Suppressor macrophage treated with lipopolysaccharide for 4 hours (primary cell): ENCODE data around the gene CGB7.

Experiments
- DNase-seq: peaks from one replicate; pipeline ENCODE4 v3.0.0-alpha.2; 2020

Gene CGB7

DNA sequence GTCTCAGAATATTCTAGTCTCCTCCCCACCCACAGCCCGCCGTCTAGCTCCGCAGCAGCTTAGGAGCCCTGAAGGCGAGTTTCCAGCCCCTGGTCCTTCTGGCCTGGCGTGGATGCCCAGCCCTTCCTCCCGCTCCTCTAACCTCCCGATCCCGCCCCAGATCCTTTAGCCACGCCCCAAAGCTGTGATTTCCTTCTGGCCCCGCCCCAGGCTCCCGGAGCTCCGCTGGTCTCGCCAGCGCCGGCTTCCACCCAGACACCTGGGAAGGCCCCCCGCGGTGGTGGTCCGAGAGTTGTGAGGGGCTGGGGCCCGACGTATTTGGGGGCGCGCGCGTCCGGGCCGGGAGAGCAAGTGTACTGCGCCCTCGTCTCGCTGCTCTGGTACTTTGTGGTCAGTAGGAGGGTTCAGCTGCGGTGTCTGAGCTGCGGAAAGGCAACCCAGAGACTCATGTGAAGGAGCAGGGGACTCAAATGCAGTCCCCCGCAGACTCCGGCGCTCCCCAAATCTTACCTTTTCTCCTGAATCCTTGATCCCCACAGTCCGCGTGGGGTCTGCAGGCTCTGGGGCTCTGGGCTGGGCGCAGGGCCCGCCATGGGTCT, at the start of gene CGB7:
Gene CGB7 (minus strand): TSS at position 114 of the 599 bp plus-strand sequence. CDS start 2,374 bp downstream, outside the sequence.
- peak; percentile 63 for DNase-seq

DNA sequence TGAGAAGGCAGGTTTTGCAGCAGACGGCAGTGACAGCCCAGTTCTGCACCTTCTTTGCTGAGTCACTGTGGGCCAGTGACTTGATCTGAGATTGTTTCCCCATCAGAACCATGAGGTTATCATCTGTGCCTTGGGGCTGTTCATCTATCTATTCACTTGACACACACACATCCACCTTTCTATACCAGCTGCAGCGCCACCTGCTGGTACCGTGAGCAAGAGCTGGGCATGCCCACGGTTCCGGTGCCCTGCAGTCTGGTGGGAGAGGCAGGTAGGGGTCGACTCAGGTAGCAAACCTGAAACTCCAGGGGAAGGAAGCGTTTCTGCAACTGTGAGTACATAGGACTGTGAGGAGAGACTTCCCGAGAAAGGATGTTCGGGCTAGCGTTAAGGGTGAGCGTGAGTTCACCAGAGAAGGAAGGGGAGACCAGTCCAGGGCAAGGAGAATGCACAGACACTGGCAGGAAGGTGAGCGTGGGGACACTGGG, 49.1 kb upstream of the CGB7 start:
- DNase-seq = peak; percentile 47

DNA sequence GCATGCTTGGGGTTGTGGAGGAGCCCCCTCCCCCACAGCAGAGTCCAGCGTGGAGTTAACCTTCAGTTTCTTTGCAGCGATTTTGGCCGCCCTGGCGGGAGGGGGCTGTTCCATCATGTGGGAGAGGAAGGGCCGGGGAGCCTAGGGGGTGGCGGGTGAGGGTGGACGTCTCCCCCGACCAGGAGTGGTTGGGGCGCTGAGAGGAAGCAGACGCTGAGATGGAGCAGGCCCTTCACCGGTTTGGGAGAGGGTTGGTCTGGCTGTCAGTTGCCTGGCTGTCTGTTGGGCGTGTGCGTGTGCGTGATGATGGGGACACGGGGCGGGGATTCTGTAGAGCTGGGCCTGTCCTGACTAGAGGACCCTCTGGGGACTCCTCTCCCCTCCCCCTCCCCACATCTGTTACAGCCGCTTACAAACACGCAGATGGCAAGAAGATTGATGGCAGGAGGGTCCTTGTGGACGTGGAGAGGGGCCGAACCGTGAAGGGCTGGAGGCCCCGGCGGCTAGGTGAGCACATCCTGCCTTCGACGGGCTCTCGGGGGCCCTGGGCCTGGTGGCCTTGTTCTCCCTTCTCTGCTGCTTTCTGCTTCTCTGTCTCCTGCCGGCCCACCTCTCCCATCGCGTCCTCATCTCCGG, 46.8 kb upstream of the CGB7 start:
- no peak for DNase-seq

DNA sequence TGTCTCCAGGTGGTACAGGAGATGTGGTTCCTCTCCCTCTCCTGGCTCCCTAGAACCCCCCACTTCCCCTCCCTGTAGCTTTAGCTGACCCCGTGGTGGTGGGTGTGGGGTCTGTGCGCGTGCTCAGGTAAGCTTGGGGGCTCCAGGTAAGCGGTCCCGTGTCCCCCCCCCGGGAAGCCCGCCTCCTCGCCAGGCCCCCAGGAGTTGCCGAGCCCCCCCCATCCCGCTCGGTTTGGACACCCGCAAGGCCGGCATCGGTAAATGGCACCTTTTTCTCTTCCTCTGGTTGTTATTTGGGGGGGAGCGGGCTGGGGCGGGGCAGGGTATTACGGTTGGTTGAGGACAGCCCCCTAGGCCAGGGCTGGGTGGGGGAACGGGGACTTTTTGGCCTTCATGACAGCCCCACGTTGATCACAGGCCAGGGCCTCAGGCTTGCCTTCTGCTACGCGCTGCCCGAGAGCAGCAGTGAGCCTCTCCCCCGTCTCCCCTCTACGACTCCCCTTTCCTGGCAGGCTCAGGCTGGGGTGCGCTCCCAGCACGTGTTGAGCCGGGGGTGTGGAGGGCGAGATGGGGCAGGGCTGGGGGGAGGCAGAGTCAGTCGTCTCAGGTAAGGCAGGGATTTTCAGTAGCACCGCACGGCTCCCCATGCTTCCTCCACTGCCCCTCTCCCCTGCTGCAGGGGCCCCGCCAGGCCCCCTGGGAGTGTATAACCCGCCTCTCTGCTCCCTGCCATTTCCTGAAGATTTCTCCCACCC, 46.0 kb upstream of the CGB7 start:
- DNase-seq = no peak

DNA sequence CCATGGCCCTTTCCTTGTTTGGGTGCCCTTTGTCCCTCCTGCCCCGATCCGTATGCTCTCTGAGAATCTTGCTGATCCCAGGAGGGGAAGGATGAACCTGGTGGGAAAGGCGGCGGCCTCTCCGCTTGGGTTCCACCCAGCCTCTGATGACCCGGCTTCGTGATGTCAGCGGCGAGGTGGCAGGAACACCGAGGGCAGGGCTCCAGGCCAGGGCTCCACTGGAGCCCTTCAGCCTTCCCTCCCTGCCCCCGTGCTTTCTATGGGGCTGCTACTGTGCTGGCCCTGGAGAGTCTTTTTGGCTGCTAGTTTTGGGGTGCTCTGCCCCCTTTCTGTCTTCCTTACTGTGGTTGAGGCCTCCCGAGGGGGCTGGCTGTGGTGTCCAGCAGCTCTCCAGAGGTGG, 44.8 kb upstream of the CGB7 start:
- DNase-seq = no peak

DNA sequence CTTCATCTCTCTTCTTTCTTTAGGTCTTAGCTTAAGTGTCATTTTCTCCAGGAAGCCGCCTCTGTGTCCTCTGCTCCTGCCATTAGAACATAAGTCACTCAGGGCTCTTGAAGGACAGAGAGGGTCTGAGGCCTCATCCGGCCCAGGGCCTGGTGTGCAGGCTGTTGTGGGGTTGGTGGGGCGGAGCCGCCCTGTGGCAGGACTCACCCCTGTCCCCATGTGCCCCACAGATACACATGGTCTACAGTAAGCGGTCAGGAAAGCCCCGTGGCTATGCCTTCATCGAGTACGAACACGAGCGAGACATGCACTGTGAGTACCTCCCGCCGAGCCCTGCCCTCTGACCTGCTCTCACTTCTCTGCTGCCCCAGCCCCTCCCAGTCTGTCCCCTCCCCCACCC, 43.6 kb upstream of the CGB7 start:
- no peak for DNase-seq

DNA sequence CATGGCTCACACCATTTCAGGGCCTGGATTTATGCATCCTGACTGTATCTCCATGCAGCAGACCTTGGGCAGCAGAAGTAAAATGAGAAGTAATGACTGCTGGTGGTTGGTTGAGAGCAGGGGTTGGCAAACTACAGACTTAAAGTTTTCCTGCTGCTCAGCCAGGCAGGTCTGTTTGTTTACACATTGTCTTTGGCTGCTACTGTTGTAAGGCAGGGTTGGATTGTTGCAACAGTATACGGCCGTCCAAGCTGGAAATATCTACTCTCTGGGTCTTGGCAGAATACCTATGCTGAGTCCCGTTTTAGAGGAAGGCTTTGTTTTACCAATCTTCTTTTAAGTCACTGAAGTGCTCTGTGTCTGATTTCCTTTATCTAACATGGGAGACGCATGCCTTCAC, 41.2 kb upstream of the CGB7 start:
- DNase-seq = no peak

DNA sequence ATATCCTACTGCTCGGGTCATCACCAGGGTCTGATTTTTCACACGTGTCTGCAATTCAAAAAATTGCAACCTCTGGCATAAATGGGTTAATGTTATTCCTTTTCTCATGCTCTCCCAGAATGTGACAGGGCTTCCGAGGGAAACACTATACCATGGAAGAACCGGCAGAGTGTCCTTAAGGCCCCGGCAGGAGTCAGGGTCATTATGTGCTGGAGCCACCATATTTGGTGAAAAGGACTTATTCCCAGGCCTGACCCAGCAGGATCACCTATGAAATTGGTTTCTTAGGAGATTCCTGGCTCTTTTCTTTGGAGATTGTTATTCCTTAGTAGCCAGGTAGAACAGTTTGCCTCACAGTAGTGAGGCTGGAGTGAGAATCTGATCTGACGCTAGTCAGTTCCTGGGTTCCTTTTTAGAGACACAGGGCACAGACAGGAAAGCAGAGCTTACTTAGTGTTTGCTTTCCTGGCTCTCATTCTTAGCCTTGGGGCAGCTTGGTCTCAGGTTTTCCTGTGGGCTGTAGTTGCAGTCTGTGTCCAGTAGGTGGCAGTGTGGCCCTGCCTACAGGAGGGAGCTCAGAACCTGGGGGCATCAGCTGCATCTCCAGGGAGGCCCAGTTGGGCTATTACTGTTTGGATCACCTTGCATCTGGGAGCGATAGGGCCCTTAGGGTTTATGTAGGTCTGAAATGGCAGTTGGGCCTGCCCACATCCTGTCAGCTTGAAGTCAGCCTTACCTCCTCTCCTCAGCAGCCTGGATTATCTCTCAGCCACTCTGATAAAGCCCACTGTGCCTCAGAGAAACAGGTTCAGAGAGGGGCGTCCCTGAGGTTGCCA, 40.1 kb upstream of the CGB7 start:
- DNase-seq = peak; percentile 79

DNA sequence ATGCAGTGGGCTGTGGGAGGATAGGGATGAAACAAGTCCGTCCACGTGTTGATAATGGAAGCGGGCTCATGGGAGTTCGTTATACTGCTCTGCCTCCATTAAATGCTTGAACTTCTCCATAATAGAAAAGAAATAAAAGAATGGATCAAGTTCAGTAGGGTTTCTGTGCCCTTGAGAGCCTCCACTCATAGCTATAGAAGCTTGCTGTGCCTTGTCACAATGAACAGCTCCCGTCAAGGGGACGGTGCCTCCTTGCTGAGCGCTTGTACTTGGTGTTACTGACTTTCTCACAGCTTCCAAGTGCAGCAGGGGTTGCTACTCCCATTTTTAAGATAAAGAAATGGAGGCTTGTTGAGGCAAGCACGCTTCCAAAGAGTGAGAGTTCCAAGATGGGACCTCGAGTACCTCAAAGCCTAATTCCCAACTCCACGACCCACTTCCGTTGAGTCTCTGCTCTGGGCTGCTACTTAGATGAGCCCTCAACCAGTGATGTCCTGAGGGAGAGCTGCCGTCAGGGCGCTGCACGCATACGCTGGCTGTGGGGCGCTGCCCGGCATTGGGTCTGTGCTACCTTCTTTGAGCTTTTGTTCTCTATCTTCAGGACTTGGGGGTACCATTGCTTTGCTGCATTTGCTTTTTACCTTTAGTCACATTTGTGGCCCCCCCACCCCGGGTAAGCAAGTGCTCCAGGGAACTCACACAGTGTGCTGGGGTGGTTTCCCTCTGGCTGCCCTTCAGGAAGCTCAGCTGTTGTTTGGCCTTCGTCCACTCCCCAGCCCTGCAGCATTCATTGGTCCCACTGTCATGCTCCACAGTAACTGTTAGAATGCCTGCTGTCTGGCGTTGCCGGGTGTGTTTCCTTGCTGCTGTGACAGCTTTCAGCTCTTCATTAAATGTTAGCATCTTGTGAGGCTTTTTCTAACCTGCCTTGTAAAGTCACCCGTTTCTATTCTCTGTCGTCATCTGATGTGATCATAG, 37.2 kb upstream of the CGB7 start:
- DNase-seq = no peak

DNA sequence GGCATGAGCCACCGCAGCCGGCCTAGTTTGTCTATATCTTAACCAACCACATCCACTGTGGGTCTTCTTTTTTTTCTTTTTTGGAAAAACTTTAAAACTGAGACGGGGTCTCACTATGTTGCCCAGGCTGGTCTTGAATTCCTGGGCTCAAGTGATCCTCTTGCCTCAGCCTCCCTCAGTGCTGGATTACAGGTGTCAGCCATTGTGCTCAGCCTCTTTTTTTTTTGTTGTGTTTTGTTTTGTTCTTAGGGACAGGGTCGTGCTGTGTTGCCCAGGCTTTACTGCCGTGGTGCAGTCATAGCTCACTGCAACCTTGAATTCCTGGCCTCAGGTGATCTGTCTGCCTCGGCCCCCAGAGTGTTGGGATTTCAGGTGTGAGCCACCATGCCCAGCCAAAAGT, 35.1 kb upstream of the CGB7 start:
- DNase-seq = no peak

DNA sequence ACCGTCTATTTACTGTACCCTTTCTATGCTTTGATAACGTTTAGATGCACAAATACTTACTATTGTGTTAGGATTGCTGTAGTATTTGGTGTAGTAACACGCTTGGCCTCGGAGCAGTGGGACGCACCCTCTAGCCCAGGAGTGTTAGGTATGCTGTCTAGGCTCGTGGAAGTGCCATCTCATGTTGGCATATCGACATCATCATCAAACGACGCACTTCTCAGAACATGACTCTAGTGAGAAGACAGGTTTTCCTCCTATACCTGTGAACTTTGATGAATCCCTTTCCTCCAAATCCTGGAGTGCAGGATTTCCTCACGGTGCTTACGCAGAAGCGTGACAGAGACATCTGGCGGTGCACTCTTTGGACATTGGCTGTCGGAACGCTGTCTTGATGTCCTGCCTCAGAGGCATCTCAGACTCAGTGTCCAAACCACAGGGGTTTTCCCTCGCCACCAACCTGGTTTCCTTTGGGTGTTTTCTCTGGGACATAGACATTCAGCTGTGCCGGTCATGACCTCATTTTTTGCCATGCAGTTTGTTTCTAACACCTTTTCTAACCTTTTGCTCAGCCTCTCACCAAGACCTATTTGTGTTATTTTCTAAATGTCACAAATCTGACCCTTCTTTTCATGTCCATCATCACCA, 34.0 kb upstream of the CGB7 start:
- DNase-seq = no peak

DNA sequence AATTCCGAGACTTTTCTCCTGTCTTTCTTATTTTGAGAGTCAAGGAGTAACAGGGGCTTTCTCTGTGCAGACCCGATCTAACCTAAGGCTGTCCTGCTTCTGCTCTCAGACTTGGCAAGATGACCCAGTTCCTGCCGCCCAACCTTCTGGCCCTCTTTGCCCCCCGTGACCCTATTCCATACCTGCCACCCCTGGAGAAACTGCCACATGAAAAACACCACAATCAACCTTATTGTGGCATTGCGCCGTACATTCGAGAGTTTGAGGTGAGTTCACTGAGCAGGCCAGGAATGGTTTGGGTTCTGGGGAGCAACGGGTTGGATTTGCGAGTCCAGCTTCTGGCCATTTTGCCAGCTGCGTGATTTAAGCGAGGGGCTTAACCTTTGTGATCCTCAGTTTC, 28.7 kb upstream of the CGB7 start:
- no peak for DNase-seq

DNA sequence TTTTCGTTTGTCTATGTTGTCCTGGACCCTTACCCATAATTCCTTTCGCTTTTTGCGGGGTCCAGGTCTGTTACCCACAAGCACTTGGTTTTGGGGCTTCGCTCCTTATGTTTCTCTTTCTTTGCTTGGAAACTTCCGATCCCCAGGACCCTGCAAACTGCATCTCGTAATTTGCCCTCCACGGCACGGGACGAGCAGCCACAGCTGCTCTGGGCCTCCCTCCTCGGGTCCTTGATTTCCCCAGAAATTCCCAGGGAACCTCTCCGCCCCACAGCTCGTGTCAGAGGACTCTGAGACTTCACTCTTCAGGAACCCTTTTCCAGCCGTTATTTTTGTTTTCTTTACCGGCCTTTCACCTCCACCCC, 28.3 kb upstream of the CGB7 start:
- DNase-seq = no peak

DNA sequence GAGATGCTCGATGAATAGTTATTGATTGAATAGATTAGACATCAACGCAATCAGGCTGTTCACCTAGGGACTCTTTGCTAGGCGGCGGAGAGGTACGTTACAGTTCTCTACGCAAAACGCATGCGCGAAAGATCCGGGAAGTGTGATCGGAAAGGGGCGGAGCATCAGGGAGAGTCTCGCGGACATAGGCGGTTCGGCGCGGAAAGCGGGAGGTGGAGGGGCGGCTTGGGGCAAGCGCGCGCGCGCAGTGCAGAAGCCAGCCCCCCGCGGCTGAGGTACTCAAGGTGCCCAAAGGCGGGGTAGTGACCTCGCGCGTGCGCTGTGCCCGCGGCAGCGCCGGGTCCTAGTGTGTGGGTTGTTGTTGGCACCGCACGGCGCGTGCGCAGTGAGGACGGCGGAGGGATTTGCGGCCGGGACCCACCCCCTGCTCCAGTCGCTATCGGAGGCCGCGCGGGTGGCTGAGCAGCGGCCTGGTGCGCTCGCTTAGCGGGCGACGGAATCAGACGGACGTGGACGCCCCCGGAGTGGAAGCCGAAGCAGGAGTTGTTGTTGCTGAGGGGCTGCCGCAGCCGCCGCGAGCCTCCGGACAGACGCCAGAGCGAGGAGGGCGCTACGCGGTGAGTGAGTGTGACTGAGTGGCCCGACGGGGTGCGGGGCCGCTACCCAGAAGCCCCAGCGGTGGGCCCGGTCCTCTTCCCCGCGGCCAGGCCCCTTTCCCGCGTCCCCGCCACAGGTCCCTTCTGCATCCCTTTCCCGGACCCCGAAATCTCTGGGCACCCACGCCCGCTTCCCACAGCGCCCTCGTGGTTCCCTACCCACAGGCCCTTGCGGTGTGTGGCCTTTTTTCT, 27.7 kb upstream of the CGB7 start, which contains the start of gene SNRNP70:
Gene SNRNP70 (plus strand): TSS at position 432 of the 848 bp plus-strand sequence. CDS start 964 bp downstream, outside the sequence.
- DNase-seq = peak; percentile 100

DNA sequence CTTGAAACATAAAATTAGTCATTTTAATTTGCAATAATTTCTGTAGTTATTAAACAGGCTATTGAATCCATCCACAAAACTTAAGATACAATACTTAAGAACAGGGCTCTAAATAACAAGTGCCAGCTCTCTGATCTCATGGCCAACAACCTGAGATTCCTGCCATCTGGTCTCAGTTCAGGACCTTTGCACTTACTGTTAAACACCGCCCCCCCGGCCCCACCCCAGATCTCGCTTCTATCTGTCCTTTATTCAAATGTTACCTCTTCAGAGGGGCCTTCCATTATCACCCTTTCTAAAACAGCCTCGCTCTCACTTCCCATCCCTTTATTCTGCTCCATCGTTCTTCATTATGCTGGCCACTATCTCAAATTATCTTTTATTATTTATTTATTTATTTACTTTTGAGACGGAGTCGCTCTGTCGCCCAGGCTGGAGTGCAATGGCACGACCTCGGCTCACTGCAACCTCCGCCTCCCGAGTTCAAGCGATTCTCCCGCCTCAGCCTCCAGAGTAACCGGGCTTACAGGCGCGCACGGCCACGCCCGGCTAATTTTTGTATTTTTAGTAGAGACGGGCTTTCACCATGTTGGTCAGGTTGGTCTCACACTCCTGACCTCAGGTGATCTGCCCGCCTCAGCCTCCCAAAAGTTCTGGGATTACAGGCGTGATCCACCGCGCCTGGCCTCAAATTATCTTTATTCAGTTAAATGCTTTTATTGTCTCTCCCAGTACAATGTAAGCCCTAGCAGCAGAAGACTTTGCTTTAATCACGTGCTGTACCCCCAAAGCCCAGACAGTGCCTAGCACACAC, 26.9 kb upstream of the CGB7 start:
- DNase-seq = no peak

DNA sequence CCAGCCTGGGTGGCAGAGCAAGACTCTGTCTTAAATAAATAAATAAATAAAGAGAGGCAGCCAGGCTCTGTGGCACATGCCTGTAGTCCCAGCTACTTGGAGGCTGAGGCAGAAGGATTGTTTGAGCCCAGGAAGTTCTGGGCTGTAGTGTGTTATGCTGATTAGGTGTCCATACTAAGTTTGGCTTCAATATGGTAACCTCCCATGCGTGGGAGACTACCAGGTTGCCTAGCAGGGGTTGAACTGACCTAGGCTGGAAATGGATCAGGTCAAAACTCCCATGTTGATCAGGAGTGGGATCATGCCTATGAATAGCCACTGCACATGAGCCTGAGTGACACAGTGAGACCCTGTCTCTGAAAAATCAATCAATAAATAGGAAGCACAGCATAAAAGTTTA, 23.7 kb upstream of the CGB7 start:
- no peak for DNase-seq

DNA sequence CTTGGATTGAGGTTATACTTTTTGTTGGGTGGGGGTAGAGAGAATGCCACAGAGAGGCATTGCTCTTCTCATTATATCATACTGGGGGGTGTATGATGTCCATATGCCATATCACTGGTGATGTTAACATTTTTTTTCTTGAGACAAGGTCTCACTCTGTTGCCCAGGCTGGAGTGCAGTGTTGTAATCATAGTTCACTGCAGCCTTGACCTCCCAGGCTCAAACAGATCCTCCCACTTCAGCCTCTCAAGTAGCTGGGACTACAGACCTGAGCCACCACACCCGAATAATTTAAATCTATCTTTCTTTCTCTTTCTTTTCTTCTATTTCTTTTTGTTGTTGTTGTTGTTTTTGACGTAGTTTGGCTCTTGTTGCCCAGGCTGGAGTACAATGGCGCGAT, 22.8 kb upstream of the CGB7 start:
- DNase-seq = no peak

DNA sequence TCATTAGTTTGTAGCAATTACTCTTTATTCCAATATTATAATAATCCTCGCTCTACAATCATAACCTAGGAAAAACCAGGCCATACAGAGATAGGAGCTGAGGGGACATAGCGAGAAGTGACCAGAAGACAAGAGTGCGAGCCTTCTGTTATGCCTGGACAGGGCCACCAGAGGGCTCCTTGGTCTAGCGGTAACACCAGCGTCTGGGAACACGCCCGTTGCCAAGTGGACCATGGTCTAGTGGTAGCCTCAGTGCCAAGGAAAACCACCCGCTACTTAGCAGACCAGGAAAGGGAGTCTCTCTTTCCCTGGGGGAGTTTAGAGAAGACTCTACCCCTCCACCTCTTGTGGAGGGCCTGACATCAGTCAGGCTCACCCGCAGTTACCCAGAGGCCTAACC, 17.3 kb upstream of the CGB7 start:
- DNase-seq = peak; percentile 33
